ENCODE data around the gene GNB2.

Gene GNB2

DNA sequence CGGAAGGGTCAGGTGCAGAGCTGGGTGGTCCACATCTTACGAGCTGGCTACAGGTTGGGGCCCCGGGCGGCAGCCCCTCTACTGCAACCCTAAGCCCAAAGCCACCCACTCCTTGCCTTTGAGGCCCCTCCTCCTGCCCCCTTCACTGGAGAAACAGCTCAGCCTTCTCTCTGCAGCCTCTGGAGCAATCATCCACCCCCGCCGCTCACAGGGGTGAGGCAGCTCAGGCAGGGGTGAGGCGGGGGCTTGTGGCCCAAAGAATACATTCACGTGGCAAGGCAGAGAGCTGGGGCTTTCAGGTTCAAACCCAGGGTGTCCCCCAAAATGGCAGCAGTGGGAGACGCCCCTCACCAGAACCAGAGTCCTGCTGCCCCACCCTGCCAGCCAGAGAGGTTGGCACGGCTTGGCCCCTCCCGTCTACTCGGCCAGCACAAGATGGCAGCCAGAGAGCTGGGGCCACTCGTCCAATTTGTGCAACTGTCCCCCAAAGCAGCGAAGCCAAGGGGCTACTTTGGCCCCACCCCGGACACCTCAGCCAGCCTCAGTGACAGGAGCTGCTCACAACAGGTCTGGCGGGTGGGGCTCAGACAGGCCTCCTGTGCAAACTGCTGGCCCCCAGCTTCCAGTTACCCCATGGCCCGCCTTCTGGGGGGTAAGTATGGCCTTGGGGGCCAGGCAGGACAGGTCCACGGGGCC is 7.2 kb downstream of the GNB2 start:
- no peak for DNase-seq (ENCODE audit: low read depth in 2 of 2)

DNA sequence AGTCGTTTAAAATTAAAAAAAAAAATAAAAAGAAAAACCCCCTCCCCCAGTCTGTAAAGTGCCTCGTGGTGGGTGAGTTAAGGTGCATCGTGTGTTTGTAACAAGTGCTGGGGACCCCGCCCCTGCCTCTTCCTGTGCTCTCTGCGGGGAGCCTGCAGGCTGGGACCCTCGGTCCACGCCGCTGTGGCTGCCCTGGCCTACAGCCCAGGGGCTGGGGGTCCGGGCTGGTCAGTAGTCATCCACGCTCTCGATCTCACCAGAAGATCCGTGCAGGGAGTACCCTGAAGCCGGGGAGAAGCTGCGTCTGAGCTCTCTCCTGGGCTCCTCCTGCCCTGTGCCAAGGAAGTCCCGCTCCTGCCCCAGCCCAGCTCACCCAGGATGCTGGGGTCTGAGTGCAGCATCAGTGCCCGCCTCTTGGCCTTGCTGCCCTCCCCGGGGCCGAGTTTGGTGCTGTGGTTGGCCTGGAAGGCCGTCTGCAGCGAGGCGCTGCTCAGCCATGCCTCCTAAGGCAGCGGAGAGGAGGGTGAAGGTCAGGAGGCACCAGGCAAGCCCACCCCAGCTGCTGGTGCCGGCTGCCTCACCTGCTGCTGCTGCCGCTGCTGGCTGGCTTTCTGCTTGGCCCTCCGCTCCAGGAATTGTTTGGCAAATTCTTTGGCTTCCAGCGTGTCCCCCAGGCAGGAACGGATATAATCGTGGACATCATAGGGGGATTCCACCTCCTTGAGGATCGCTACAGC is 8.1 kb downstream of the GNB2 start:
- no peak for DNase-seq (ENCODE audit: low read depth in 2 of 2)

DNA sequence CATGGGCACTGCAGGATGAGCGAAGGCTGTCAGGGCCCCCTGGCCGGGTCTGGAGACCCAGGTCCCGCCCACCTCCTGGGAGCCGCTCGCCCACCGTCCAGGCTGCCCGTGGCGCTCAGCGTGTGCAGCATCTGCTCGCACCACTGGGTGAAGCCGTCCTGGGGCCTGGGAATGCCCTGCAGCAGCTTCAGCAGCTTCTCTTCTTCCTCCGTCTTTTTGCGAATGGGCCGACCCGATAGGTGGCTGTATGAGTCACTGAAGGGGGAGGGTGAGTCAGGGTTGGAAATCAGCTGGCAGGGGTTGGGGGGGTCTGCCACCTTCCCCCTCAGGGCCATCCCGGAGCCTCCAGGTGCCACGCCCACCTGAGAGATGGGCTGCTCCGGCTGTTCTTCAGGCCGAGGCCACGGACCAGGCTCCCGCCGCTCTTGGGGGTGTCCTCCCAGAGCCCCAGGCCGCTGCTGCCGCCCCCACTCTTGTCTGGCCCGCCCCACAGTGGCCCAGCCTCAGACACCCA is 8.7 kb downstream of the GNB2 start:
- peak in 1 of 2 donors; percentile 21 for DNase-seq (ENCODE audit: low read depth in 2 of 2)

DNA sequence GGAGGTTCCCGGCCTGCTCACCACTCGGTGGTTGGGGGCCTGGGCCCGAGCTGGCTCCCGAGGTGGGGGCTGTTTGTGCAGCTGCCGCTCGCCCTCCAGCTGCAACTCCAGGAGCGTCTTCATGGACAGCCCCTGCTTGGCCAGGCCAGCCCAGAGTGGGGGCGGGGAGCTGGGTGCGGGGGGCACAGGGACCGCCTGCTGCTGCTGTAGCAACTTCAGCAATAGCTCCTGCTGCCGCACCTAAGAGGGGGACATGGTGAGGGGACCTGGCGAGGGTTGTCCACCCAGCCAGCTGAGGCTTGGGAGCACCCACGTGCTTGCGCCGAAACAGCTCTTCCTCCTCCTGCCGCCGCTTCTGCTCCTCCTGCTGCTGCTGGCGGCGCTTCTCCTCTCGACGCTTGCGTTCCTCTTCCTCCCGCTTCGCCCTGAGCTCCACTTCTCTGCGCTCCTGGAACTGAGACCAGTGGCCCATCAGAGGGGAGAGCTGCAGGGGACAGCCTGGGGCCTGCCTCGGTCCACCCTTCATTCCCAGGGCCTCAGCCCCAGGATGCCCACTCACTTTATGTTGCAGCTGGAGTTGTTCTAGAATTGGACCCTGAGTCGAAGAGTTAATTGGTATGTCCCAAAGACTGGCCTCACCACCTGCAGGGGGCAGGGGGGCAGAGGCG is 9.6 kb downstream of the GNB2 start:
- no peak for DNase-seq (ENCODE audit: low read depth in 2 of 2)

DNA sequence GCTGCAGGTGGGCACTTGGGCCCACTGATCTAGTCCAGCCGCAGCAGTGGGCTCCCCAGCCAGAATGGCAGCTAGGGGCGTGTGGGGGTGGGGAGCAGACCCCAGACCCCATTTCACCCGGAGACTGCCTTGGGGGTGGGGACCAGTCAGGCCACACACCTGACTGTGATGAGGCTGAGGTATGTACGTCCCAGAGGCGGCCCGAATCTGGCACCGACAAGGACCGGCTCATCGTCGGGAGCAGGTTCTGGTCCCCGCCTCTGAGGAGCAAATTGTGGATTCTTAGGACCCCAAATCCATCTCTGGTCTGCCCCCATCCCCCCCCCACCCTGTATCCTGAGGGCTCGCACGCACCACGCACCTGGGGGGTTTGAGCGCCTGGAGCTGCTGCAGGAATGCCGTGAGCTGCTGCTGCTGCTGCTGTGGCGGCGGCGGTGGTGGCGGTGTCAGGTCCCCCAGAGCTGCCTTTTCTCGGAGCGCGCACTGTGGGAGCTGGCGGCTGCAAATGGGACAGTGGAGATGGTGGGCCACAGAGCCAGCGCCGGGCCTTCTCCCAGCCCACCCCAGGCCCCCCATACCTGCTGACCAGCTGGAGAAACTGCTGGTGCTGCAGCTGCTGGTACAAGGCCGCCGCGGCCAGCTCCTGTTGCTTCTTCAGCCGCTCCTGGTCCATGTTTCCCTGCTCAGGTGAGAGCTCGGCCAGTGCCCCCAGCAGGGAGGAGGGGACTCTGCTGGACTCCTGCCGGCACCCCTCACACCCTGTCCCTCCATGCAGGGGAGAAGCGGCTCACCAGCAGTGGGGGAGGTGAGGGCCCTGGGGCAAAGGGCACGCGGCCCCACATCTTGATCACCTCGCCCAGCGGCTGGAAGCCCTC is 10.4 kb downstream of the GNB2 start:
- DNase-seq (ENCODE audit: low read depth in 2 of 2): no peak

DNA sequence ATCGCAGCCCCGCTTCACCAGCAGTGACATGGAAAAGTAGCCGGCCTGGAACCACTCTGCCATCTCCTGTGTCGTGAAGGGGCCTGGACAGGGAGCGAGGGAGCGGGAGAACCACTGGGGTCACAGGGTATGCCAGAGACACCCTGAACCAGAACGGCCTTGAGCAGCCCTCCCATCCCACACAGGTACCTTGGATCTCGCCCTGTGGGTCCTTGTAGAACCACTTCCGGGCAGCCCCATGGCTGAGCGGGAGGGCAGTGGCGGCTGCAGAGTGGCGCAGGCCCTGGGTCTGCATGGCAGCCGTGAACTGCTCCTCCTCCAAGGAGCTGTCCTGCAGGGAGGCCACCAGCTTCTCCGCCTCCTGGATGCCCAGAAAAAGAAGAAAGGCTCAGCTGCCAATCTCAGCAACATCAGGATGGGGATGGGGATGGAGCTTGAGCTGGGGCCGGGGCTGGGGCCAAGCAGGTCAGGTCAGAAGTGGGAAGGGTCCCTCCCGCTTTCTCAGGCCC is 11.0 kb downstream of the GNB2 start:
- DNase-seq (ENCODE audit: low read depth in 2 of 2): no peak

DNA sequence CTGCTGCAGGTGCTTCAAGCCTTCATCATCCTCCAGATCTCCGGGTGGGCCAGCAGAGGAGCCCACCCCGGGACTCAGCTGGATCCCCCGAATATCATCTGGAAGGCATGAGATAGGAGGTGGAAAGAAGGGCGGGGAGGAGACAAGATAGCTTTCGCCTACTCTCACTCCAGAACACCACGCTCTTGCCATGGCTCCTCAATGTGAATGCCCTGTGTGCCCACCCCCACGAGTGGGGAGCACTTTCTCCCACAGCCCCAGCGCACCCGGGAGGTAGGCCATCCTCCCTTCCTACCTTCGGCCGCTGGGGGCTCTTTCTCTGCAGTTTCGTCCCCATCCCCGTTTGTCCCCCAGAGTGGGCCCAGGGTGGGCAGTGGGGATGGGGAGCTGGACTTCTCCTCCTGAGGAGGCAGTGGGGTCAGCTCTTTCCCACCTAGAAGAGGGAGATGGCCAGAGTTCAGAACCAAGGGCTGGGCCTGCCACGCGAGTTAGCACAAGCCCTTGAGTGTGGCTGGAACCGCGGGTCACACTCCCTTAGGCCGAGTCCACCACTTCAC is 11.6 kb downstream of the GNB2 start:
- DNase-seq (ENCODE audit: low read depth in 2 of 2): no peak

DNA sequence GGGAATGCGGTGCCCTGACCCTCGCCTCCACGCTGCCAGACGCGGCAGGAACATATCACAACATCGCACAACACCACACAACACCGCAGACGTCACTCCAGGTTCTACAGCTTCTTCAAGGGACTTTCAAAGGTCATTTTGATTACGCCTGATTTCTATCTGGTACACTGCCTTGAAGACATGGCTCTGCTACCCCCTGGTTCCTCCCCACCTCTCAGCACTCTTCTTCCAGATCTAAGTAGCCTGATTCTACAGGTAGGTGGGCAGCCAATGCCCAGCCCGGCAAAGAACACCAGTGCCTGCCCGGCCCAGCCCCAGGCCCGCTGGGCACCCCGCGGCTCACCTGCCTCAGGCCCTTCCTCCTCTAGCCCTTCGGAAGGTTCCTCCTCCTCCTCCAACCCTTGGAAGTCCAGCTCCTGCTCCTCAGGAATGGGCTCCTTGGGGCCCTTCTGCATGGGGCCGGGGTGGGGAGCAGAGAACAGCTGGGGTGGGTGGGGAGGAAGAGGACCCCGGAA is 12.1 kb downstream of the GNB2 start:
- no peak for DNase-seq (ENCODE audit: low read depth in 2 of 2)

DNA sequence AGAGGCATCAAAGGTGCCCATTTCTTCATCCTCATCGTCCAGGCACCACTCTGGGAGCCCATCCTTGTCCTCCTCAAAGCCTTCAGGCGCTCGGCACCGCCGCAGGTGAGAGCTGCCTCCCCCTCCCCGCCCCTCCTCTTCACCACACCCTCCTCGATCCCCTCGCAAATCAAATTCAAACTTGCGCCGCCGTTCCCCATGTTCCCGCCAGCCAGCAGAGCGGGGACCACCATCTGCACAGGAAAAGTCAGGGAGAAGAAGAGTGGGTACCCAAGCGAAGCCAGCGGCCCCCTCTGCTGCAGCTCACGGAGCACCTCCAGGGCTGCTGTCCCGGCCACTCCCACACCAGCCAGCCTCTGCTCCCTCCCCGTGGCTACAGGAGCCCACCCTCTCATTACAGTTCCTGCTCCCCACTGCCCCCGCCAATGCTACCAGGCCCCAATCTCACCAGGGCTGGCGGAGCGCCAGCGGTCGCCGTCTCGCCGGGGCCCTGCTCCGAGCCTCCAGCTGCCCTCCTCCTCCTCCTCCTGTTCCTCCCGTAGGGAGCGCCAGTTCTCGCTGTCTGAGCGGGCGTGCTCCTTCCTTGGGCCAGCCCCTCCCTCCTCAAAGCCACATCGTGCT is 12.8 kb downstream of the GNB2 start:
- DNase-seq (ENCODE audit: low read depth in 2 of 2): no peak

DNA sequence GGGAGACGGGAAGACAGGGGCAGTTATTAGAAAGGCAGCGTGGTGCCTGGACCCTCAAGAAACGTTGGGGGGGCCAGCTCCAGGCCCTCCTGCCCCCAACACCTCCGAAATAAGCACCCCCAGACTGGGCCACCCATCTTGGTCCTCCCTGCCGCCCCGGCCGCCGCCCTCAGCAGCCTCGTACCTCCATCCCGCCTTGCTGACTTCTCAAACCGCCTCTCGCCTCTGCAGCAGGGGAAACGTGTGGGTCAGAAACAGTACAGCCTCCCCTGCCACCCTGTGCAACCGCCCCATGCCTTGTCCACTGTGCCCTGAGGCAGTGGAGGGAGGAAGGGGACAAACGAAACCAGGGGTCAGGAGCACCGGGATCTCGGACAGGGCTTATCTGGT is 13.3 kb downstream of the GNB2 start:
- no peak for DNase-seq (ENCODE audit: low read depth in 2 of 2)

DNA sequence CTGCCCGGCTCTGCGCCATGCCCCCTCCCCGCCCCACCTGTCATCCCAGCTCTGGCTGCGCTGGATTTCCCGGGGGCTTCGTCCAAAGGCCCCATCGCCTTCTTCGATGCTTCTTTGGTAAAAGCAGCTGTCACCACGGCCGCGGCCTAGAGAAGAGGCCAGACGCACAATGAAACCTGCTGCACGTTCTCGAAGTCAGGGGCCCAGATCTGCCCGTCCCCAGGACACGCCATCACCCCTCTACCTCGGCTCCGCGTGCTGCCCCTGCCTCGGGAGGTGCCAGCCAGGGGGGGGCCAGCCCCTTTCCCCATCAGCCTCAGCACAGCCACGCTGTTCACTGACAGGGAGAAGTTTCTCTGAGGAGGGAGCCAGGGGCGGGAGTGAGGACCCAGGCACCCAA is 13.7 kb downstream of the GNB2 start:
- no peak for DNase-seq (ENCODE audit: low read depth in 2 of 2)

DNA sequence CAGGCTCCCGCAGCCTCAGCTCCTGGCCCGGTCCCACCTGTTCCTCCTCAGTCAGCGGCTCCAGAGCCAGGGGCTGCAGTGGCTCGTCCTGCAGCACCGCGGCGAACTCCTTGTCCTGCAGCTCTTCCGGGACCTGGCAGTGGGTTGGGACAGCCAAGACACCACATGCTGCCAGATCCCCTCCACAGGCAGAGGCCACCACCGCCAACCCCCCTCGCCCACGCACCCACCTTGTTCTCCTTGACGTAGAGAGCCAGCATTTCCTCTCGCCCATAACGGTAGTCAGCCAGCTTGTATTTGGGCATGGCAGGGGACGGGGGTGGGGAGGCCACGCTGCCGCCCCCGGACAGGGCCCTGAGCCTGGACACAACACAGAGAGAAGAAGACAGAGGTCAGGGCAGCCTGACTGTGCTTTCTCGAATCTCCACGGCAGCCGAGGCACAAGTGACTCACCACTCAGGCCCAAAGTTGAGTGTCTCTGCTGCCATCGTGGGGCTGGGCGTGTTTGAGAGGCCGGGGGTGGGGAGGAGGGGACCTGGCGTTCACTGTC is 14.3 kb downstream of the GNB2 start:
- no peak for DNase-seq (ENCODE audit: low read depth in 2 of 2)

DNA sequence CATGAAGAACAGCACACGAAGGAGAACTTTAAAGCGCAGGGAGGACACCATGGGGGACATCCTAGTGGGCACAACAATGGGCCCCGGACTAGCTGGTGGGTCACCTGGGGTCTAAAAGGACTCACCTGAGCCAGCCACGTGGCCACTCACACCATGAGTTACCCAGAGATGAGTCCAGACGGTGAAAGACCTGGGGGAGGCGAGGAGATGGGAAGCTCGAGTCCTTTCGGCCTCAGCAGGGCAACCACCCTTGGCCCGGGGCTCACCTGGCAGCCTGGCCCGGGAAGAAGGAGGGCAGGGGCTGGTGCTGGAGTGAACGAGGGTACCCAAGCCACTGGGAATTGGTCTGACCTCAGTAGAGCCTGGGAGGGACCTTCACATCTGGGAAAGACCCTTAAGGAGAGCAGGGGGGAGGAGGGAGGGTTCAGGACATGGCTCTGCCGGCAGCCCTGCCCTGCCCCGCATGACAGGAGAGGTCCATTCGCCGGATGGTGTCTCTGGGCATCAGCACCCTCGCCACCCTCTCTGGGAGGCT is 14.9 kb downstream of the GNB2 start:
- no peak for DNase-seq (ENCODE audit: low read depth in 2 of 2)

DNA sequence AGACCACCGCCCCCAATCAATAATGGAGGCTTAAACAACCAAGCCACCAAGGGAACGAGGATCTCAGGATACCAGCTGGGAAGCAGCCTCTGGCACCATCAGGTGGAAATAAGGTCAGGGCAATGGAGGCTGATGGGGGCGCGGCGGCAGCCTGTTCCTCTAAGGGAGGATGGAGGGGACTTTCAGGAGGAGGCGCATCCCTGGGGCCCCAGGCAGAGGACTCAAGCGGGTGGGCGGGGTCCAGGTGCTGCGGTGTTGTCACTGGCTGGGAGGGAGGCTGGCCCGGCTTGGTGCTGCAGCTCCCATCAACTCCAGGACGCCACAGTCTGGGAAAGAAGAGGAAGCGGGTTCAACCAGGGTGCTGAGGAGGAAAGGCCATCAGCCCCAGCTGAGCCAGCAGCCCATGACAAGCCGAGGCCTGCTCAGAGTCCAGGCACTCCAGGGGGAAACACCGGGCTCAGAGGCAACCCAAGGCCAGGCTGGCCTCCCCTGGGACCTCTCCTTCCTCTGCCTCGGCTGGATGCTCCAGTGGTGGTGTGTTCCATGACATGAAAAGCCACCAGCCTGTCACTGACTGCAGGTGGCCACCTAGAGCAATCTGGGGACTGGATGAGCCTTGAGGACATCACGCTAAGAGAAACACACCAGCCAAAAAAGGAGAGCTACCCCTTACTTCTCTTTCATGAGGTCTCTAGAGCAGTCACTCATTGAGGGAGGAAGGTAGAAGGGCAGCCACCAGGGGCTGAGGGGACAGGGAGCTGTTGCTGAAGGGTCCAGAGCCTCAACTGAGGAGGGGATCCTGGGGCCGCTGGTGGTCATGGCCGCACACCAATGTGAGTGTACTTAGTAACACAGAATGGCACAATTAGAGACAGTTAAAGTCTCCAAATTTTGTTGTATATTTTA is 15.9 kb downstream of the GNB2 start:
- no peak for DNase-seq (ENCODE audit: low read depth in 2 of 2)

DNA sequence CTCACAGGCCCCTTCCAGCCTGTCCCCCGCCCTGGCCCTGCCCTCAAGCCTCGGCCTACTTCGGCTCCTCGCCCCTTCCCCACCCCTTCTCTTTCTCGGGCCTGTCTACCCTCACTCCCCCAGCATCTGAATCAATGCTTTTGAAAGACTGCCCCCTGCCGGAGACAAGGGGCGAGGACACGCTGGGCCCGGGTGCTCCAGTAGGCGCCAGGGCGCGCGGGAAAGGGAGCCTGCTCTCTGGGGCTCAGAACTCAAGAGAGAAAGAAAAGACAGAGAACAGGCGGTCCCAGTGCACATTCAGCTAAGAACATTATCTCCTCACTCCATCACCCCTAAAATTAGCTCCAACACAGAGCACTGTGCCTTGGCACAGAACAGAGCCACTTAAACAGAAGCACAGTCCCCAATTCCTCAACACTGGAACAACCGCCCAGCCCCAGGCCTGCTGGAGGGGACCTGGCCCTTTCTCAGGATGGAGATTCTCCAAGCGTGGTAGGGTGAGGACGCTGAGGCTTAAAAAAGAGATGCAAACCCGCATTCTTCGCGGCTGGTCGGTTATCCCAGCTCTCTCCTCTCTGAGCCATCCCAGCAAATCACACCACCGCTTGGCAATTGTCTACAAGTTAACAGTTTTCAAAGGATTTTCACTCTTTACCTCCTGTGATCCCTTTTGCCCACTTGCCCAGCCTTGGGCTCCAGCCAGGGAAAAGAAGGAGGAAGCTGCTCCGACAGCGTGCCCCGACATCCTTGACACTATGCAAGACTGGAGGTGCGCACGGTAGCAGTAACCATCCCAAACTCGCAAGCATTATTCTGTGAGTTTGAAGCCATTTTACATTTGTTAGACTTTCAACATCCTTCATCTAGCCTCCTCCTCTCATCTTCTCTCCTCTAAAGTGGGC is 18.4 kb downstream of the GNB2 start:
- peak; percentile 61 to 64 for DNase-seq (ENCODE audit: low read depth in 2 of 2)

DNA sequence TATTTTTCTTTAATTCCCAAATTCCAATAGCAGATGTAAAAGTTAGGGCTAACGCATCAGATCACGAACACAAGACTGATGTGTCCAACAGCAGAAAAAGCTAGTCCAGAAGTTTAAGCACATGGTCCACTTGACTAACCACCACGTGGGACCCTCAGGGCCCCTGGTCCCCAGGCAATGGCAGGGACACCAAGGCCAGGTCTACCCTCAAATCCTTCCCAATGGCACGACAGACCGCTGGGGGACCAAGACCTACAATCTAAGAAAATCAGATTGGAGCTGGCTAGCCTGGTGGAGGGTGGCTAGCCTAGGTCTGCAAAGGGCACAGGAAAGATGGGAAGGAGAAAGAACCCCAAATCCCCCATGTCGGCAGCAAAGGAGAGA is 19.0 kb downstream of the GNB2 start:
- no peak for DNase-seq (ENCODE audit: low read depth in 2 of 2)

DNA sequence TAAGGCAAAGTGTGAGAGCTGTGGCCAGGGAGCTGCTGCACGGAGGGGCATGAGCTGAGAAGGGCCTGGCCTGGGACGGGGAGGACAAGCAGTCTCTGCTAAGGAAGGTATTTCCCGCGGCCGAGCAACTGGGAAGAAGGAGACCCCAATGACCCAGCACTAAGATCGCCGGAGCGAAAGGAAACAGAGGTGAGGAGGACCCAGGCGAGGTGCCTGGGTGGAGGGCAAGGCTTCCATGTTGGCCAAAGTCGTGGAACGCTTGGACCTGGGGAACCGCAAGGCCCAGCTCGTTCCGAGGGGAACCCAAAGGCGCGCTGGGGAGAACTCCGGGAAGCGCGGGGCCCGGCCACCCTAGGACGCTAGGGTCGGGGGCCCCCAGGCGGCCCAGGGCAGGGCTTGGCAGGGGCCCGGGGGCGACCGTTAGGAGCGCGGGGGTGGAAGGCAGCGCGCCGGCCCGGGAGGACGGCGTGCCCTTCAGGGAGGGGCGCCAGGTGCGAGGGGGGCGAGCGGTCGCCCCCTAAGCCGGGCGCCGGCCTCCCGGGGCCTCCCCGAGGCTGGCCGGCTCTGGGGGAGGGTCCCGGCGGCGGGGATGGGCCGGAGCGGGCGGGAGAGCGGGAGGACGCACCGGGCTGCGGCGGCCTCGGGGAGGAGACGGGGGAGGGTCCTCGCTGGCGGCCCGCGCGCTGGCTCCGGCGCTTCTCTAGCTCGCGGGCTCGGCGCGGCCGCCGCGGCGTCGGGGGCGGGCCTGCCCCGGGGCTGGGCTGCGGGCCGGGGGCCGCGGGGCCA is 20.0 kb downstream of the GNB2 start:
- no peak for DNase-seq (ENCODE audit: low read depth in 2 of 2)
